Measurements from ENCODE around the gene AARS1. TPM values are rescaled to one million over a fixed set of nuclear protein-coding genes. Genes with fewer than 3 reads are reported as not detected.

Gene AARS1
- total RNA-seq, 2 donors from 2014 or later = 14.7 to 20.6 TPM

Other genes starting within 250 kb of the AARS1 start
- 10 to 100 TPM; 35.0 to 35.6 TPM for gene PDPR, start 175.2 kb downstream of the AARS1 start, total RNA-seq
- gene CLEC18C, start 115.7 kb downstream of the AARS1 start, total RNA-seq = 1 to 10 TPM in 1 of 2 donors, under 1 TPM in 1; 0.44 to 1.3 TPM
- 10 to 100 TPM; 27.4 to 31.6 TPM for gene EXOSC6, start 37.6 kb downstream of the AARS1 start, total RNA-seq
- 10 to 100 TPM; 28.7 to 31.2 TPM for gene DDX19B, start 9.7 kb upstream of the AARS1 start, total RNA-seq
- gene DDX19A, start 57.4 kb upstream of the AARS1 start, total RNA-seq = 10 to 100 TPM; 49.3 to 51.8 TPM
- 10 to 100 TPM; 11.8 to 14.4 TPM for gene ST3GAL2, start 149.6 kb upstream of the AARS1 start, total RNA-seq
- 10 to 100 TPM; 27.1 to 27.7 TPM for gene FCSK, start 165.1 kb upstream of the AARS1 start, total RNA-seq
- gene COG4, start 234.0 kb upstream of the AARS1 start, total RNA-seq = 10 to 100 TPM; 26.3 to 54.0 TPM
- 100 to 1,000 TPM; 163 to 182 TPM for gene SF3B3, start 234.3 kb upstream of the AARS1 start, total RNA-seq

All from T-helper 17 cell (primary cell).